Measurements from ENCODE around the gene AP3S2. TPM values are rescaled to one million over a fixed set of nuclear protein-coding genes. Genes with fewer than 3 reads are reported as not detected.

AP3S2 gene
- total and polyA plus RNA-seq, 7 donors, result 24.1 to 88.5 (median 33.5) TPM

- Histone ChIP-seq H3K4me1 (no peaks in the 10 kb centered on the region), H3K27me3 (peaks cover 0 to 15% (median 4%) of the 10 kb centered on the region in 3 donors), H3K4me3 (no peak overlapping the region), H3K9me3 (peaks cover 0 to 2% (median 0%) of the 10 kb centered on the region in 4 donors), H3K27ac (no peak overlapping the region), H3K36me3 (no peaks in the 10 kb centered on the region)
- intact Hi-C loops (cut with DNase I), result no loop called here
- WGBS, 2 donors, result 94 to 95% methylated on average over 2 of the region's 2 CpGs
- no peak for DNase-seq
- TF ChIP-seq EP300 (IDR thresholded peaks at IDR 0.05), result no peak
- no peak for TF ChIP-seq POLR2A (IDR thresholded peaks at IDR 0.05)
- TF ChIP-seq CTCF (IDR thresholded peaks at IDR 0.05), result no peak
- TF ChIP-seq POLR2AphosphoS5 (IDR thresholded peaks at IDR 0.05), result no peak
These were observed 93.8 kb downstream of the AP3S2 start for GRCh38 chr15:89799918-89800498.

DNA sequence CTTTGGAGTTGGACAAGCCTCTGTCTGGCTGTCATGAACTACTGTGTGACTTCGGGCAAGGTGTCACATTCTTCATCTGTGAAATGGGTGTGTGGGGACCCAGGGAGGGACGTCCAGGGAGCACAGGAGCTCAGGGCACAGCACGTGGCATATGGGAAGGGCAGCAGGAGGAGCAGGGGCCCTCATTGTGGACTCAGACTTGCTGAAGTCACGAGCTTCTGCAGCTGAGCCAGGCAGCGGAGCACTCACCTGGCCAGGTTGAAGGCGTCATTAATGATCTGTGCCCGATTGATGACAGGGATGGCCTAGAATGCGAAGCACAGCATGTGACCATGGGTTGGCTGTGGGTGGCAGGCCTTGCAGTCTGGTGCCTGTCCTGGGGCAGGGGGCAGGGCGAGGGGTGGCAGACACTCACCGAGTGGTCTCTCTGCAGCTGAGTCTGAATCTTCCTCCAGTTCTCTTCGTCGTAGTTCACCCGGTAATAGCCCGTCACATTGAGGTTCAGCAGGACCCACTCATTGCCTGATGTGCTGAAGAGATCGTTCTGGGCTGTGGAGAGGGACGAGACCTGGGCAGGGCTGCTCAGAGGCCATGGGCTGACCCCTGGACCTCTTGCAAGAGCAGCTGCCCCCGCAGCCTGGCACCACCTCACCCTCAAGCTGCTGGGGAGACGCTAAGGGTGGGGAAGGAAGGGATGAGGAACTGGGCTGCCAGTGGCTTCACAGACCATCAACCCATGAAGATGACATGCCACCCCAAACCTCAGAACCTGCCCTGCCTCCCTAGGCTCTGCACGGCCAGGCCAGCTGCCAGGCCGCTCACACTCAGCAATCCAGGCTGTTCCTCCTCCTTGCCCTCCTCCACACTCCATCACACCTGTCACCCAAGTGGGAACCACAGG is 94.5 kb downstream of the AP3S2 start:
- H3K36me3 ChIP-seq, result no peaks in the 10 kb centered on the region
- intact Hi-C loops (cut with DNase I), result no loop called here
- H3K27me3 ChIP-seq, result peaks cover 0 to 15% (median 4%) of the 10 kb centered on the region in 3 donors
- 85 to 89% methylated on average over 20 of the region's 20 CpGs for WGBS, 2 donors
- no peak overlapping the region for H3K27ac ChIP-seq
- H3K4me1 ChIP-seq, result no peaks in the 10 kb centered on the region
- no peak for TF ChIP-seq POLR2A (IDR thresholded peaks at IDR 0.05)
- no peak for TF ChIP-seq POLR2AphosphoS5 (IDR thresholded peaks at IDR 0.05)
- no peak for TF ChIP-seq CTCF (IDR thresholded peaks at IDR 0.05)
- TF ChIP-seq EP300 (IDR thresholded peaks at IDR 0.05), result no peak
- peaks cover 0 to 2% (median 0%) of the 10 kb centered on the region in 4 donors for H3K9me3 ChIP-seq
- DNase-seq, result no peak
- H3K4me3 ChIP-seq, result no peak overlapping the region

GRCh38 chr15:89797678-89798201 is 96.1 kb downstream of the AP3S2 start:
- H3K4me1 ChIP-seq, result no peaks in the 10 kb centered on the region
- TF ChIP-seq EP300 (IDR thresholded peaks at IDR 0.05), result no peak
- H3K27ac ChIP-seq, result no peak overlapping the region
- 91 to 94% methylated on average over 4 of the region's 4 CpGs for WGBS, 2 donors
- intact Hi-C loops (cut with DNase I), result no loop called here
- H3K4me3 ChIP-seq, result no peak overlapping the region
- H3K36me3 ChIP-seq, result no peaks in the 10 kb centered on the region
- H3K9me3 ChIP-seq, result peaks cover 0 to 2% (median 0%) of the 10 kb centered on the region in 4 donors
- no peak for DNase-seq
- H3K27me3 ChIP-seq, result peaks cover 0 to 12% (median 4%) of the 10 kb centered on the region in 3 donors

GRCh38 chr15:89795996-89796395 is 97.8 kb downstream of the AP3S2 start:
- no peak overlapping the region for H3K27ac ChIP-seq
- DNase-seq, result no peak
- intact Hi-C loops (cut with DNase I), result no loop called here
- H3K36me3 ChIP-seq, result no peaks in the 10 kb centered on the region
- H3K4me1 ChIP-seq, result no peaks in the 10 kb centered on the region
- peaks cover 0 to under 1% (median 0%) of the 10 kb centered on the region in 3 donors for H3K27me3 ChIP-seq
- H3K4me3 ChIP-seq, result no peak overlapping the region
- TF ChIP-seq POLR2AphosphoS5 (IDR thresholded peaks at IDR 0.05) (no peak), CTCF (IDR thresholded peaks at IDR 0.05) (no peak), POLR2A (IDR thresholded peaks at IDR 0.05) (no peak), EP300 (IDR thresholded peaks at IDR 0.05) (no peak)
- peaks cover 0 to 2% (median 0%) of the 10 kb centered on the region in 4 donors for H3K9me3 ChIP-seq

DNA sequence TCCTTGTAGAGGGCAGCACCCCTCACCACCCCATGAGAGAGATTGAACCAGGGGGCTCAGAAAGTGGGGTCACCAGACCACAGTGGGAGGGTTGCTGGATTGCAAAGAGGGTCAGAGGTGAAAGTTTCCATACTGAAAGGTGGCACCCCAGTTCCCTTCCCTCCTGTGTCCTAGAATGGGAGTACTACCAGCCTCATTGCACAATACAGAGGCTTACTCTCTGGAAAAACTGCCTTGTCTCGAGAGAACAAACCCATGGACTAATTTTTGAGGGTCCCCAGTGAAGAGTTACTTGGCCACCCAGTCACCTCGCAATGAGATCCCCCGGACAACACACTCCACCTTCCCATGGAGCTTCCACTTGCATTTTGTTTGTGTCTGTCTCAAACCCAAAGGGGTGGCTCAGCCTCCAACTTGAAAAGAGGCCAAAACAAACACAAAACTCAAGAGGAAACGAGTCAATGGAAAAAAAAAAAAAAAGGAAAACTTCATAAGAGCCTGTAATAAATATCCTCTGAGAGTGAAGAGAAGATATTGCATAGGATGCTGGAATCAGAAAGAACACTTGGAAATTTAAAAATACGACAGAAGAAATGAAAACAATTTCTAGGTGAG is 99.1 kb downstream of the AP3S2 start:
- Histone ChIP-seq H3K27me3 (no peaks in the 10 kb centered on the region), H3K4me3 (no peak overlapping the region), H3K9me3 (peaks cover 0 to 2% (median 0%) of the 10 kb centered on the region in 4 donors), H3K27ac (no peak overlapping the region), H3K36me3 (no peaks in the 10 kb centered on the region), H3K4me1 (no peaks in the 10 kb centered on the region)
- no peak for DNase-seq
- intact Hi-C loops (cut with DNase I), result no loop called here
- 7 to 44% methylated on average over 5 of the region's 5 CpGs for WGBS, 2 donors
- TF ChIP-seq EP300 (IDR thresholded peaks at IDR 0.05), result no peak
- TF ChIP-seq POLR2AphosphoS5 (IDR thresholded peaks at IDR 0.05), result no peak
- TF ChIP-seq POLR2A (IDR thresholded peaks at IDR 0.05), result no peak
- no peak for TF ChIP-seq CTCF (IDR thresholded peaks at IDR 0.05)
